Aorta (tissue), 5 donors: ENCODE data around the gene DENND2D. TPM values are rescaled to one million over a fixed set of nuclear protein-coding genes. Genes with fewer than 3 reads are reported as not detected.

ENCODE experiments used
- ATAC-seq: fragments of 200-7000 bp; cut with Tn5 transposase; one replicate; pipeline ENCODE4 v1.9.1; 2022; ENCODE audit warnings: moderate library complexity; ENCODE audit not compliant: low FRiP score
- DNase-seq, 2 donors: peaks; one replicate each; pipeline ENCODE4 v3.0.0-alpha.2; 2020
- H3K27ac ChIP-seq, 2 donors: one replicate each; pipeline ENCODE4 v1.5.1; 2013; ENCODE audit warnings: low read length in 2 of 2, mild to moderate bottlenecking in 2 of 2, moderate library complexity in 2 of 2, control low read depth in 1 of 2, inconsistent platforms in 1 of 2, low read depth in 1 of 2
- H3K27me3 ChIP-seq, 2 donors: one replicate each; pipeline ENCODE4 v1.6.1; 2013; ENCODE audit warnings: control low read depth in 1 of 2, low read length in 1 of 2, mild to moderate bottlenecking in 1 of 2, moderate library complexity in 1 of 2; ENCODE audit not compliant: insufficient read depth in 2 of 2, control insufficient read depth in 1 of 2
- H3K36me3 ChIP-seq, 2 donors: one replicate each; pipeline ENCODE4 v1.6.1; 2013; ENCODE audit warnings: control low read depth in 1 of 2, low read length in 1 of 2, mild to moderate bottlenecking in 1 of 2; ENCODE audit not compliant: insufficient read depth in 2 of 2, control insufficient read depth in 1 of 2
- H3K4me1 ChIP-seq, 2 donors: one replicate each; pipeline ENCODE4 v1.6.1; 2013; ENCODE audit warnings: low read length in 2 of 2, control low read depth in 1 of 2, mild to moderate bottlenecking in 1 of 2, moderate library complexity in 1 of 2; ENCODE audit not compliant: insufficient read depth in 2 of 2, control insufficient read depth in 1 of 2
- H3K4me3 ChIP-seq, 2 donors: one replicate each; pipeline ENCODE4 v1.5.1; 2013; ENCODE audit warnings: low read length in 2 of 2, control low read depth in 1 of 2, mild to moderate bottlenecking in 1 of 2
- H3K9me3 ChIP-seq: one replicate; pipeline ENCODE4 v1.6.1; 2013; ENCODE audit warnings: mild to moderate bottlenecking, low read length; ENCODE audit not compliant: control insufficient read depth
- WGBS, 2 donors: extraction: QIAGEN DNeasy Blood & Tissue Kit; methylation state at CpG; one replicate each; pipeline ENCODE4 v1.1.7; 2013; 5-methylcytosine and 5-hydroxymethylcytosine counted together
- intact Hi-C, 2 donors: fragments of 100-400 bp; cut with DNase I; formaldehyde crosslinking; loops; one replicate each; pipeline versions ENCODE4 v1.14.2 to v1.15.0; 2022
- polyA plus RNA-seq, 2 donors: library from polyadenylated mRNA; stranded (reverse); fragments of 200-250 nt; gene quantifications; one replicate each; pipeline ENCODE4 v1.2.3, GENCODE V29; 2013
- total RNA-seq, 2 donors: library from RNA; stranded (reverse); fragmentation: NEBNext Ultra II Directional; extraction: Animal tissue kit (Norgen Biotek cat#: 25700); gene quantifications; one replicate each; pipeline ENCODE4 v1.2.1, GENCODE V29; 2021
- donor health status: healthy with polysubstance abuse.
- donor health status: Bipolar disorder and iron deficiency.
- donor health status: DM: no; HTN: no; CAD: no.
- donor health status: DM: no; HTN: no; CAD: no.
- donor health status: DM: yes; HTN: yes; CAD: no.

Gene DENND2D
- total and polyA plus RNA-seq, 4 donors, result 0.77 to 20.3 (median 15.0) TPM

- Histone ChIP-seq H3K27me3 (no peaks in the 10 kb centered on the region), H3K4me1 (no peaks in the 10 kb centered on the region), H3K36me3 (peaks cover 0 to 7% of the 10 kb centered on the region in 2 donors), H3K9me3 (no peaks in the 10 kb centered on the region), H3K27ac (no peak overlapping the region), H3K4me3 (no peak overlapping the region)
- 96 to 98% methylated on average over 2 of the region's 2 CpGs for WGBS, 2 donors
- DNase-seq, result no peak
- intact Hi-C loops, result no loop called here
- ATAC-seq, result no peak
Observed at GRCh38 chr1:111157431-111157830, 43.0 kb downstream of the DENND2D start.

DNA sequence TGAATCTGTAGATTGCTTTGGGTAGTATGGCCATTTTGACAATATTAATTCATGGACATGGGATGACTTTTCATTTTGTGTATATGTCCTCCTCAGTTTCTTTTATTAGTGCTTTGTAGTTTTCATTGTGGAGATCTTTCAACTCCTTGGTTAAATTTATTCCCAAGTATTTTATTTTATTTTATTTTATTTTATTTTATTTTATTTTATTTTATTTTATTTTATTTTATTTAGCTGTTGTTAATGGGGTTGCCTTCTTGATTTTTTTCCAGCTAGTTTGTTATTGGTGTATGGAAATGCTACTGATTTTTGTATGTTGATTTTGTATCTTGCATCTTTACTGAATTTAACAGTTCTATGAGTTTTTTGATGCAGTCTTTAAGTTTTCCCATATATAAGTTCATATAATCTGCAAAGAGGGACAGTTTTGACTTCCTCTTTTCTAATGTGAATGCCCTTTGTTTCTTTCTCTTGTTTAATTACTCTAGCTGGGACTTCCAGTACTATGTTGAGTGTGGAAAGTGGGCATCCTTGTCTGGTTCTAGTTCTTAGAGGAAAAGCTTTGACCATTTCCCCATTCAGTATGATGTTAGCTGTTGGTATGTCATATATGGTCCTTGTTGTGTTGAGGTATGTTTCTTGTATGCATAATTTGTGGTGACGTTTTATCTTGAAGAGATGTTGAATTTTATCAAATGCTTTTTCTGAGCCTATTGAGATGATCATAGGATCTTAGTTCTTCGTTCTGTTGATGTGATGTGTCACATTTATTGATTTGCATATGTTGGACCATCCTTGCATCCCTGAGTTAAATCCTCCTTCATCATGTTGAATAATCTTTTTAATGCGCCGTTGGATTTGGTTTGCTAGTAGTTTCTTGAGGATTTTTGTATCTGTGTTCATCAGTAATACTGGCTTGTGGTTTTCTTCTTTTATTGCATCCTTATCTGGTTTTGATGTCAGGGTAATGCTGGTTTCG lies 46.1 kb downstream of the DENND2D start:
- Histone ChIP-seq H3K27ac (no peak overlapping the region), H3K27me3 (no peaks in the 10 kb centered on the region), H3K9me3 (no peaks in the 10 kb centered on the region), H3K4me3 (no peak overlapping the region), H3K36me3 (peaks cover 0 to 5% of the 10 kb centered on the region in 2 donors), H3K4me1 (peaks cover 0 to 5% of the 10 kb centered on the region in 2 donors)
- intact Hi-C loops, result no loop called here
- ATAC-seq (no peak), DNase-seq (no peak)
- 97% methylated on average over 5 of the region's 5 CpGs for WGBS, 2 donors

GRCh38 chr1:111151838-111152237 lies 48.6 kb downstream of the DENND2D start:
- Histone ChIP-seq H3K4me1 (peaks cover 0 to 7% of the 10 kb centered on the region in 2 donors), H3K36me3 (peaks cover 0 to 5% of the 10 kb centered on the region in 2 donors), H3K9me3 (no peaks in the 10 kb centered on the region), H3K27me3 (no peaks in the 10 kb centered on the region), H3K4me3 (no peak overlapping the region), H3K27ac (no peak overlapping the region)
- intact Hi-C loops, result no loop called here
- ATAC-seq (no peak), DNase-seq (no peak)
- 62 to 70% methylated on average over 3 of the region's 3 CpGs for WGBS, 2 donors

GRCh38 chr1:111148376-111148881 lies 52.0 kb downstream of the DENND2D start:
- Histone ChIP-seq H3K36me3 (peaks cover 0 to 5% of the 10 kb centered on the region in 2 donors), H3K27ac (no peak overlapping the region), H3K4me3 (no peak overlapping the region), H3K9me3 (no peaks in the 10 kb centered on the region), H3K27me3 (no peaks in the 10 kb centered on the region), H3K4me1 (peaks cover 0 to 7% of the 10 kb centered on the region in 2 donors)
- intact Hi-C loops, result no loop called here
- ATAC-seq (no peak), DNase-seq (no peak)
- WGBS, 2 donors, result 71 to 75% methylated on average over 2 of the region's 2 CpGs

DNA sequence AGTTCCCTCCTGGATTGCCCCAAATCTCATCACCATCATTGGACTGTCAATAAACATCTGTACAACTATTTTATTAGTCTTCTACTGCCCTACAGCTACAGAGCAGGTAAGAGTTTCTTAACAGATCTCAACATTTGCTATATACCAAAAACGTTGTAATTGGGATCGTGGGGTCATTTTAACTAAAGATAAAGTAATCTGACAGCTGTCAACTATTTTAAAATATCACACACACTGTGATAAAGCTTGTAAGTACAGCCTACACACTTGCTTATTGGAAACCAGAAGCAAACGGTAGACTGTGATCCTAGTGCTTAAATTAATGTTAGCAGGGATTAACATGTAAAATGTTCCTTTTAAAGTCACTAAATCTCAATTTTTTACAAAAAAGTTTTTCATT lies 52.5 kb downstream of the DENND2D start:
- no peak for DNase-seq
- H3K36me3 ChIP-seq, result peaks cover 0 to under 1% of the 10 kb centered on the region in 2 donors
- intact Hi-C loops, result no loop called here
- ATAC-seq, result no peak
- H3K27ac ChIP-seq, result no peak overlapping the region
- no peaks in the 10 kb centered on the region for H3K9me3 ChIP-seq
- no peak overlapping the region for H3K4me3 ChIP-seq
- peaks cover 0 to 7% of the 10 kb centered on the region in 2 donors for H3K4me1 ChIP-seq
- WGBS, 2 donors, result 45 to 47% methylated on average over 3 of the region's 3 CpGs
- no peaks in the 10 kb centered on the region for H3K27me3 ChIP-seq

- Histone ChIP-seq H3K27ac (no peak overlapping the region), H3K27me3 (no peaks in the 10 kb centered on the region), H3K4me3 (no peak overlapping the region), H3K4me1 (peaks cover 0 to 9% of the 10 kb centered on the region in 2 donors), H3K36me3 (no peaks in the 10 kb centered on the region), H3K9me3 (no peaks in the 10 kb centered on the region)
- intact Hi-C loops, result no loop called here
- no peak for ATAC-seq
- no peak for DNase-seq
Observed at GRCh38 chr1:111145963-111146768, 54.3 kb downstream of the DENND2D start.

DNA sequence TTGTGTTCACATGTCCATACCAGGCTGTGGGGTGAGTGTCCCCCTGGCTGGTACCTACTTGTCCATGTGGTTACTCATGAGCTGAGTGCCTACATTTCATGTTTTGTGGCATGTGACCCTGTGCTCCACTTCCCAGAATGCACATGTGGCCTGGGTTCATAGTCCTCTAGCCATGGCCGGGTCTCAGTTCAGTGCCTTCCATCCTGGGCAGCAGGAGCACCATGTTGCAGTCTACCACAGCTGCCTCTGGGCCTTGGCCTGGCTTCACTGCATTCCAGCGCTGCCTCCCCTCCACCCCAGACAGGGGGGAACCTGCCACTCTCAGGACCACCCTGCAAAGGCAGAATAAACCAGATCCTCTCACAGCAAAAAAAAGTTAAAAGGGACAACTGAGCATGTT lies 54.9 kb downstream of the DENND2D start:
- no peak for ATAC-seq
- intact Hi-C loops, result no loop called here

GRCh38 chr1:111142356-111142975 lies 58.0 kb downstream of the DENND2D start:
- ATAC-seq, result no peak
- no peaks in the 10 kb centered on the region for H3K36me3 ChIP-seq
- H3K27me3 ChIP-seq, result no peaks in the 10 kb centered on the region
- no peaks in the 10 kb centered on the region for H3K9me3 ChIP-seq
- H3K4me1 ChIP-seq, result peaks cover 0 to 2% of the 10 kb centered on the region in 2 donors
- H3K4me3 ChIP-seq, result no peak overlapping the region
- intact Hi-C loops, result no loop called here
- whole genome bisulfite sequencing, 2 donors, result 78 to 82% methylated on average over 5 of the region's 5 CpGs
- no peak overlapping the region for H3K27ac ChIP-seq
- no peak for DNase-seq

More for the DNA sequence above, 54.9 kb downstream of the DENND2D start:
- 93 to 96% methylated on average over 2 of the region's 2 CpGs for WGBS, 2 donors
- Histone ChIP-seq H3K36me3 (no peaks in the 10 kb centered on the region), H3K27ac (no peak overlapping the region), H3K27me3 (no peaks in the 10 kb centered on the region), H3K9me3 (no peaks in the 10 kb centered on the region), H3K4me1 (peaks cover 0 to 9% of the 10 kb centered on the region in 2 donors), H3K4me3 (no peak overlapping the region)
- no peak for DNase-seq
